Fibroblast of villous mesenchyme (primary cell): ENCODE measurements around the gene LZTR1. TPM values are rescaled to one million over a fixed set of nuclear protein-coding genes. Genes with fewer than 3 reads are reported as not detected.
A peak's percentile ranks its signal among the peaks of the same experiment; 100 is the strongest.

Experiments used
- DNase-seq: peaks from one replicate; pipeline ENCODE4 v3.0.0-alpha.2; 2010; ENCODE audit warnings: low read depth
- H3K4me3 ChIP-seq: 2 replicates; pipeline ENCODE4 v1.5.1; 2011; ENCODE audit warnings: low read depth, mild to moderate bottlenecking, low read length
- CTCF ChIP-seq: IDR thresholded peaks from 2 replicates; pipeline ENCODE4 v1.5.1; 2012; ENCODE audit warnings: low read depth, mild to moderate bottlenecking, low read length; ENCODE audit not compliant: insufficient read depth
- total RNA-seq: library from RNA; depleted of rRNA; stranded (reverse); fragments of >200 nt; gene quantifications from 2 replicates; pipeline ENCODE4 v1.2.3, GENCODE V29; 2012

The LZTR1 gene
- total RNA-seq, 1 donor, result 60.9 TPM

- no peak for DNase-seq
Measured at GRCh38 chr22:20964090-20964798, 17.9 kb upstream of the LZTR1 start.

GRCh38 chr22:20964799-20965103 lies 17.3 kb upstream of the LZTR1 start:
- no peak for TF ChIP-seq CTCF
- peak overlapping the region; percentile 39 for H3K4me3 ChIP-seq
- DNase-seq, result no peak

More at GRCh38 chr22:20964090-20964798, 17.9 kb upstream of the LZTR1 start:
- H3K4me3 ChIP-seq, result peak overlapping the region; percentile 39
- no peak for TF ChIP-seq CTCF

- TF ChIP-seq CTCF, result no peak
- no peak for DNase-seq
Measured at GRCh38 chr22:20965104-20965887, 16.8 kb upstream of the LZTR1 start.

GRCh38 chr22:20965888-20966855 lies 15.9 kb upstream of the LZTR1 start:
- TF ChIP-seq CTCF, result no peak
- no peak overlapping the region for H3K4me3 ChIP-seq
- no peak for DNase-seq

More at GRCh38 chr22:20965104-20965887, 16.8 kb upstream of the LZTR1 start:
- H3K4me3 ChIP-seq, result peak overlapping the region; percentile 35

GRCh38 chr22:20966883-20967696 lies 15.0 kb upstream of the LZTR1 start, which contains the start of gene AIFM3:
Gene AIFM3, plus strand, starts transcription at chr22:20967255. Its CDS starts 690 bp downstream, at chr22:20967945.
- H3K4me3 ChIP-seq, result no peak within 1 kb of the TSS
- no peak for DNase-seq
- no peak for TF ChIP-seq CTCF
